ENCODE measurements around the gene NRIP1.
A peak's percentile ranks its signal among the peaks of the same experiment; 100 is the strongest.

The NRIP1 gene

GRCh38 chr21:15009837-15010363 lies 54.9 kb downstream of the NRIP1 start:
- no peak for DNase-seq
- H3K27ac ChIP-seq (ENCODE audit: low read depth, low read length) = no peak overlapping the region
- no CpG with 5 or more reads among the region's 3 CpGs for WGBS (ENCODE audit: extremely low coverage, insufficient coverage, low lambda C conversion rate)

GRCh38 chr21:15007716-15008296 lies 57.0 kb downstream of the NRIP1 start:
- Histone ChIP-seq H3K27me3 (ENCODE audit: insufficient read depth, low read length, poor library complexity) (no peaks in the 10 kb centered on the region), H4K8ac (ENCODE audit: low read depth, low read length) (no peak overlapping the region), H3K36me3 (ENCODE audit: control insufficient read depth, insufficient read depth, low read length) (no peaks in the 10 kb centered on the region), H3K4me3 (ENCODE audit: low read length) (no peak overlapping the region), H3K18ac (ENCODE audit: low read length) (no peak overlapping the region), H3K4me2 (ENCODE audit: low read length) (no peak overlapping the region), H2BK120ac (ENCODE audit: low read depth, low read length) (no peak overlapping the region), H2BK15ac (replicated peaks; ENCODE audit: low read depth) (no peak overlapping the region), H3K23ac (ENCODE audit: low read length) (no peak overlapping the region), H3K9ac (ENCODE audit: low read length) (no peak overlapping the region), H4K5ac (ENCODE audit: low read length) (no peak overlapping the region), H3K79me1 (ENCODE audit: low read length) (peaks cover 5% of the 10 kb centered on the region), H2AK5ac (ENCODE audit: low read length) (no peak overlapping the region), H2BK5ac (ENCODE audit: low read length) (no peak overlapping the region), H3K56ac (ENCODE audit: low read length) (no peak overlapping the region), H3K27ac (ENCODE audit: low read depth, low read length) (no peak overlapping the region), H3K4ac (ENCODE audit: low read depth, low read length) (no peak overlapping the region), H3K79me2 (ENCODE audit: control insufficient read depth, insufficient read depth, low read length) (peaks cover 6% of the 10 kb centered on the region), H3K4me1 (ENCODE audit: control insufficient read depth, low read depth, low read length) (peaks cover 3% of the 10 kb centered on the region)
- no peak for DNase-seq
- no CpG with 5 or more reads among the region's 11 CpGs for WGBS (ENCODE audit: extremely low coverage, insufficient coverage, low lambda C conversion rate)

More at GRCh38 chr21:15009837-15010363, 54.9 kb downstream of the NRIP1 start:
- H3K18ac ChIP-seq (ENCODE audit: low read length) = no peak overlapping the region
- H3K56ac ChIP-seq (ENCODE audit: low read length) = no peak overlapping the region
- no peak overlapping the region for H3K23ac ChIP-seq (ENCODE audit: low read length)
- H3K79me1 ChIP-seq (ENCODE audit: low read length) = peaks cover 5% of the 10 kb centered on the region
- H4K5ac ChIP-seq (ENCODE audit: low read length) = no peak overlapping the region
- H3K36me3 ChIP-seq (ENCODE audit: control insufficient read depth, insufficient read depth, low read length) = no peaks in the 10 kb centered on the region
- H2BK120ac ChIP-seq (ENCODE audit: low read depth, low read length) = no peak overlapping the region
- H3K4me2 ChIP-seq (ENCODE audit: low read length) = no peak overlapping the region
- no peak overlapping the region for H4K8ac ChIP-seq (ENCODE audit: low read depth, low read length)
- H3K4me3 ChIP-seq (ENCODE audit: low read length) = no peak overlapping the region
- H3K4ac ChIP-seq (ENCODE audit: low read depth, low read length) = no peak overlapping the region
- peaks cover 4% of the 10 kb centered on the region for H3K79me2 ChIP-seq (ENCODE audit: control insufficient read depth, insufficient read depth, low read length)
- peaks cover 3% of the 10 kb centered on the region for H3K4me1 ChIP-seq (ENCODE audit: control insufficient read depth, low read depth, low read length)
- H2BK5ac ChIP-seq (ENCODE audit: low read length) = no peak overlapping the region
- no peak overlapping the region for H2AK5ac ChIP-seq (ENCODE audit: low read length)
- no peaks in the 10 kb centered on the region for H3K27me3 ChIP-seq (ENCODE audit: insufficient read depth, low read length, poor library complexity)
- no peak overlapping the region for H2BK15ac ChIP-seq (replicated peaks; ENCODE audit: low read depth)
- no peak overlapping the region for H3K9ac ChIP-seq (ENCODE audit: low read length)

GRCh38 chr21:15006594-15007230 lies 58.1 kb downstream of the NRIP1 start:
- Histone ChIP-seq H3K18ac (ENCODE audit: low read length) (no peak overlapping the region), H2BK15ac (replicated peaks; ENCODE audit: low read depth) (no peak overlapping the region), H3K4ac (ENCODE audit: low read depth, low read length) (no peak overlapping the region)

DNA sequence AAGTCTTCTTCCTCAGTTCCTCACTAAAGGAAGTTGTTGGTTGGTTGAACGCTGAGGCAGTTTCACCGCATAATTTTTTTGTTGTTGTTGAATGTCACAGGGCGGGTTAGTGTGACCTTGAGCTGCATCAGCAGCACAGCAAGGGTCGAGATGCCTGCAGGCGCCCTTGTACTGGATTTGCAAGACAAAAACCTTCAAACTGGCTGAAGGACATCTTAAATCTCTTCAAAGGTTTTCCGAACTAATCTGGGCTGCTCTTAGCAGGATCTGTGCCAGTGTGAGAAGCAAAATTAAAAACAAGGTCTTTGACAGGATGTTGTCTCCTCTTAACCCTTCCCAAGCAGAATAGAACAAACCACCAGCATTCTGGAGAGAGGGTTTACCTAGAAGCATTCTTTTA lies 59.4 kb downstream of the NRIP1 start:
- Histone ChIP-seq H3K9ac (ENCODE audit: low read length) (no peak overlapping the region), H3K27me3 (ENCODE audit: insufficient read depth, low read length, poor library complexity) (no peaks in the 10 kb centered on the region), H4K8ac (ENCODE audit: low read depth, low read length) (no peak overlapping the region), H2BK15ac (replicated peaks; ENCODE audit: low read depth) (no peak overlapping the region), H3K36me3 (ENCODE audit: control insufficient read depth, insufficient read depth, low read length) (no peaks in the 10 kb centered on the region), H2BK5ac (ENCODE audit: low read length) (no peak overlapping the region), H3K79me2 (ENCODE audit: control insufficient read depth, insufficient read depth, low read length) (peaks cover 6% of the 10 kb centered on the region), H2AK5ac (ENCODE audit: low read length) (no peak overlapping the region), H3K23ac (ENCODE audit: low read length) (no peak overlapping the region), H3K4me1 (ENCODE audit: control insufficient read depth, low read depth, low read length) (peaks cover 3% of the 10 kb centered on the region), H3K4me3 (ENCODE audit: low read length) (no peak overlapping the region), H3K56ac (ENCODE audit: low read length) (no peak overlapping the region), H4K5ac (ENCODE audit: low read length) (no peak overlapping the region), H3K79me1 (ENCODE audit: low read length) (peaks cover 5% of the 10 kb centered on the region), H3K18ac (ENCODE audit: low read length) (no peak overlapping the region), H3K4me2 (ENCODE audit: low read length) (no peak overlapping the region), H3K4ac (ENCODE audit: low read depth, low read length) (no peak overlapping the region), H3K27ac (ENCODE audit: low read depth, low read length) (no peak overlapping the region), H2BK120ac (ENCODE audit: low read depth, low read length) (no peak overlapping the region)
- whole genome bisulfite sequencing (ENCODE audit: extremely low coverage, insufficient coverage, low lambda C conversion rate) = no CpG with 5 or more reads among the region's 6 CpGs
- peak; percentile 88 for DNase-seq

More at GRCh38 chr21:15006594-15007230, 58.1 kb downstream of the NRIP1 start:
- Histone ChIP-seq H3K36me3 (ENCODE audit: control insufficient read depth, insufficient read depth, low read length) (no peaks in the 10 kb centered on the region), H2BK120ac (ENCODE audit: low read depth, low read length) (no peak overlapping the region), H3K9ac (ENCODE audit: low read length) (no peak overlapping the region), H3K27ac (ENCODE audit: low read depth, low read length) (peak overlapping the region; percentile 12), H2AK5ac (ENCODE audit: low read length) (no peak overlapping the region), H4K5ac (ENCODE audit: low read length) (no peak overlapping the region), H4K8ac (ENCODE audit: low read depth, low read length) (no peak overlapping the region), H3K4me1 (ENCODE audit: control insufficient read depth, low read depth, low read length) (peaks cover 3% of the 10 kb centered on the region), H3K56ac (ENCODE audit: low read length) (no peak overlapping the region), H3K27me3 (ENCODE audit: insufficient read depth, low read length, poor library complexity) (no peaks in the 10 kb centered on the region), H3K4me2 (ENCODE audit: low read length) (no peak overlapping the region), H3K4me3 (ENCODE audit: low read length) (no peak overlapping the region), H3K23ac (ENCODE audit: low read length) (no peak overlapping the region), H3K79me1 (ENCODE audit: low read length) (peaks cover 5% of the 10 kb centered on the region), H2BK5ac (ENCODE audit: low read length) (no peak overlapping the region), H3K79me2 (ENCODE audit: control insufficient read depth, insufficient read depth, low read length) (peaks cover 6% of the 10 kb centered on the region)
- no peak for DNase-seq
- WGBS (ENCODE audit: extremely low coverage, insufficient coverage, low lambda C conversion rate) = no CpG with 5 or more reads among the region's 2 CpGs

- Histone ChIP-seq H3K79me2 (ENCODE audit: control insufficient read depth, insufficient read depth, low read length) (peaks cover 6% of the 10 kb centered on the region), H2BK120ac (ENCODE audit: low read depth, low read length) (no peak overlapping the region), H3K27ac (ENCODE audit: low read depth, low read length) (no peak overlapping the region), H3K23ac (ENCODE audit: low read length) (no peak overlapping the region), H3K79me1 (ENCODE audit: low read length) (peaks cover 5% of the 10 kb centered on the region), H3K4me3 (ENCODE audit: low read length) (no peak overlapping the region), H3K4me1 (ENCODE audit: control insufficient read depth, low read depth, low read length) (peaks cover 3% of the 10 kb centered on the region), H3K56ac (ENCODE audit: low read length) (no peak overlapping the region), H2AK5ac (ENCODE audit: low read length) (no peak overlapping the region), H2BK15ac (replicated peaks; ENCODE audit: low read depth) (no peak overlapping the region), H3K9ac (ENCODE audit: low read length) (no peak overlapping the region), H3K18ac (ENCODE audit: low read length) (no peak overlapping the region), H4K5ac (ENCODE audit: low read length) (no peak overlapping the region), H3K36me3 (ENCODE audit: control insufficient read depth, insufficient read depth, low read length) (no peaks in the 10 kb centered on the region), H3K4ac (ENCODE audit: low read depth, low read length) (no peak overlapping the region), H3K4me2 (ENCODE audit: low read length) (no peak overlapping the region), H3K27me3 (ENCODE audit: insufficient read depth, low read length, poor library complexity) (no peaks in the 10 kb centered on the region), H4K8ac (ENCODE audit: low read depth, low read length) (no peak overlapping the region), H2BK5ac (ENCODE audit: low read length) (no peak overlapping the region)
- no CpG with 5 or more reads among the region's 2 CpGs for WGBS (ENCODE audit: extremely low coverage, insufficient coverage, low lambda C conversion rate)
- no peak for DNase-seq
Measured at GRCh38 chr21:15004721-15005370, 60.0 kb downstream of the NRIP1 start.
